Renal pelvis (tissue), 12 donors: ENCODE data around the gene SGTB. TPM values are rescaled to one million over a fixed set of nuclear protein-coding genes. Genes with fewer than 3 reads are reported as not detected.
A peak's percentile ranks its signal among the peaks of the same experiment; 100 is the strongest.

ENCODE experiments used
- DNase-seq: peaks from one replicate; pipeline ENCODE4 v3.0.0-alpha.2; 2013
- long read RNA-seq, 16 experiments: transcript quantifications; one replicate each; lab custom pipeline, GENCODE V29; 2026
- polyA plus RNA-seq, 3 donors: library from polyadenylated mRNA; unstranded; fragments of 120-200 nt; gene quantifications; one replicate each; pipeline ENCODE4 v1.2.1, GENCODE V29; 2013; ENCODE audit not compliant: insufficient read length in 3 of 3

The SGTB gene, protein sequence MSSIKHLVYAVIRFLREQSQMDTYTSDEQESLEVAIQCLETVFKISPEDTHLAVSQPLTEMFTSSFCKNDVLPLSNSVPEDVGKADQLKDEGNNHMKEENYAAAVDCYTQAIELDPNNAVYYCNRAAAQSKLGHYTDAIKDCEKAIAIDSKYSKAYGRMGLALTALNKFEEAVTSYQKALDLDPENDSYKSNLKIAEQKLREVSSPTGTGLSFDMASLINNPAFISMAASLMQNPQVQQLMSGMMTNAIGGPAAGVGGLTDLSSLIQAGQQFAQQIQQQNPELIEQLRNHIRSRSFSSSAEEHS
- polyA plus RNA-seq: 1 to 10 TPM; 7.8 to 8.8 (median 8.4) TPM
- long read RNA-seq, donor 1, full-length matches to known transcripts: 2 of 2 reads
- long read RNA-seq, donor 1, partial matches to known transcripts: 0 of 2 reads
- long read RNA-seq, donor 1, other reads (novel, unspliced or antisense): 0 of 2 reads
- long read RNA-seq, donor 2, full-length matches to known transcripts: 3 of 3 reads
- long read RNA-seq, donor 2, partial matches to known transcripts: 0 of 3 reads
- long read RNA-seq, donor 2, other reads (novel, unspliced or antisense): 0 of 3 reads
- long read RNA-seq, donor 3, full-length matches to known transcripts: 1 of 53 reads
- long read RNA-seq, donor 3, partial matches to known transcripts: 43 of 53 reads
- long read RNA-seq, donor 3, other reads (novel, unspliced or antisense): 9 of 53 reads
- long read RNA-seq, donor 4, full-length matches to known transcripts: 2 of 2 reads
- long read RNA-seq, donor 4, partial matches to known transcripts: 0 of 2 reads
- long read RNA-seq, donor 4, other reads (novel, unspliced or antisense): 0 of 2 reads
- long read RNA-seq, donor 5, full-length matches to known transcripts: 1 of 1 reads
- long read RNA-seq, donor 5, partial matches to known transcripts: 0 of 1 reads
- long read RNA-seq, donor 5, other reads (novel, unspliced or antisense): 0 of 1 reads
- long read RNA-seq, donor 6, full-length matches to known transcripts: 1 of 1 reads
- long read RNA-seq, donor 6, partial matches to known transcripts: 0 of 1 reads
- long read RNA-seq, donor 6, other reads (novel, unspliced or antisense): 0 of 1 reads
- long read RNA-seq, donor 7, full-length matches to known transcripts: 1 of 6 reads
- long read RNA-seq, donor 7, partial matches to known transcripts: 5 of 6 reads
- long read RNA-seq, donor 7, other reads (novel, unspliced or antisense): 0 of 6 reads
- long read RNA-seq, donor 8, full-length matches to known transcripts: 1 of 1 reads
- long read RNA-seq, donor 8, partial matches to known transcripts: 0 of 1 reads
- long read RNA-seq, donor 8, other reads (novel, unspliced or antisense): 0 of 1 reads
- long read RNA-seq, donor 9, full-length matches to known transcripts: 3 of 3 reads
- long read RNA-seq, donor 9, partial matches to known transcripts: 0 of 3 reads
- long read RNA-seq, donor 9, other reads (novel, unspliced or antisense): 0 of 3 reads
- long read RNA-seq, donor 10: 0 reads
- long read RNA-seq, donor 11, full-length matches to known transcripts: 1 of 1 reads
- long read RNA-seq, donor 11, partial matches to known transcripts: 0 of 1 reads
- long read RNA-seq, donor 11, other reads (novel, unspliced or antisense): 0 of 1 reads
- long read RNA-seq, donor 12, full-length matches to known transcripts: 2 of 2 reads
- long read RNA-seq, donor 12, partial matches to known transcripts: 0 of 2 reads
- long read RNA-seq, donor 12, other reads (novel, unspliced or antisense): 0 of 2 reads
- long read RNA-seq, donor 13: 0 reads
- long read RNA-seq, donor 14, full-length matches to known transcripts: 2 of 2 reads
- long read RNA-seq, donor 14, partial matches to known transcripts: 0 of 2 reads
- long read RNA-seq, donor 14, other reads (novel, unspliced or antisense): 0 of 2 reads
- long read RNA-seq, donor 15, full-length matches to known transcripts: 1 of 1 reads
- long read RNA-seq, donor 15, partial matches to known transcripts: 0 of 1 reads
- long read RNA-seq, donor 15, other reads (novel, unspliced or antisense): 0 of 1 reads
- long read RNA-seq, donor 16, full-length matches to known transcripts: 2 of 2 reads
- long read RNA-seq, donor 16, partial matches to known transcripts: 0 of 2 reads
- long read RNA-seq, donor 16, other reads (novel, unspliced or antisense): 0 of 2 reads

DNA sequence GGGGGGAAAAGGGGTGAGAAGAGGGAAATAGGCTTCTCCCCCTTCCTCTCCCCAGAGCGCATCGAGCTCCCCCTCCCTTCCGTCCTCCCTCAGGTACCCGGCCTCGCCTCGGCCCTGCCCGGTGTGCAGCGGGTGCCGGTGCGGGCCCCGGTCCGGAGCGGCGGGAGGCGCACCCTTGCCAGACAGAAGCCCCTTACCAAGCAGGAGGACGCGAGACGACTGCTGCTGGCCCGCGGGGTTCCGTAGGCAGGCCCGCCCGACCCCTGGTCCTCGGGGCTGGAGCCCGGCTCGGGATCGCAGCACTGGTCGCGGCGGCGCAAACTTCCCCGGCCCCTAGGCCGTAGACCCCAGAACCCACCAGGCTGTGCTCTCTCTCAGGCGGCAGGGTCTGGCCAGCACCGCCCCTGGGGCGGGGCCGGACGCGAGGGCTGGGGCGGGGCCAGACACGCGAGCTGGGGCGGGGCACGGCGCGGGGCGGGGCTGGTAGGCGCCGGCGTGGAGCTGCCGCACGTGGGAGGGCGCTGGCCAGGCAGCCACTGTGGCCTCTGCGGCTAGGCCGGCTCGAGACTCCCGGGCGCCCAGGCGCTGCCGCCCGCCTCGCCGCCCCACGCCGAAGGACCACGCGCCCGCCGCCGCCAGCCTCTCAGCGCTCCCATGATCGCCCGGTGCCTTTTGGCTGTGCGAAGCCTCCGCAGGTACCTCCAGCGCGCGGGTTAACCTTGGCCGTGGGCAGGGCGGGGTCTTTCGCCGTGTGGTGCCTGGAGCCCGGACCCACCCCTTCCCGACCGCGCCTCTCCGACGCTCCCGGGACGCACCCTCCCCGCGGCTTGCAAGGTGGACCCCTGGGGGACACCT, at the start of gene SGTB, which contains the start of gene NLN:
SGTB (minus strand) TSS at position 390 of the 855 bp plus-strand sequence. CDS start 1,302 bp downstream, outside the sequence.
NLN (plus strand) TSS at position 486 of the 855 bp plus-strand sequence; CDS start at position 655, 169 bp downstream.
- peak; percentile 88 for DNase-seq

DNA sequence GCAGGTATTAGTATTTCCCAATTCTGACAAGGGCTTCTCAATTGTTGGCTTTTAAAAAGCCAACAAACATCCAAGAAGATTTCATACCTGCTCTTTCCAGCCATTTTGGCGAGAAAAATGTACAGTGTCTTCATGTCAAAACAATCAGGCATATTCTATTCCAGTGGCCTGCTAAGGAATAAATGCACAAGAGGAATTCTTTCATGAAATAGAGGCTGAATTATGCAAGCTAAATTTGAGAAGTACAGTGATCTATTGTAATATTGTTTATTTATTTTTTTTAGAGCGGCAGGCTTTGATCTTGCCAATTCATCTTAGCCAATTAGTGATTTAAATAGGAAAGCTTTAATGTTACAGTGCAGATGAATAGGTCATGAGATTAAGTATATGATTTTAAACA, 49.4 kb upstream of the SGTB start:
- no peak for DNase-seq

DNA sequence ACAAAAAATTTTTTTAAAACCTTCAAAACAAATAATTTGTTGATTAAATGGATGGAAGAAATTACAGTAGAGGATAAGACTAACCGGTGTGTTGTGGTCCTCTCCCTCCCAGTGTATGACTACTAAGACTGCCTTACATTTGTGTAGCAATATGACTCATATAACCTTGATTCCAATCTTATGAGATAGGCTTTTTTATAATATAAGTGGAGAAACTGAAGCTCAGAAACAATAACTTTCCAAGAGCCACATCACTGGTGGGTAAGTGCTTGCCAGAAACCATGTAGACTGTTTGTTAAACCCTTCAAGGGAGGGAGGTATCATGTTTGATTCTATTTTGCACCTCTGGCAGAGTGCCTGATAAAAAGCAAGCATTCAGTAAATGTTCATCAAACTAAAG, 47.6 kb upstream of the SGTB start:
- no peak for DNase-seq

DNA sequence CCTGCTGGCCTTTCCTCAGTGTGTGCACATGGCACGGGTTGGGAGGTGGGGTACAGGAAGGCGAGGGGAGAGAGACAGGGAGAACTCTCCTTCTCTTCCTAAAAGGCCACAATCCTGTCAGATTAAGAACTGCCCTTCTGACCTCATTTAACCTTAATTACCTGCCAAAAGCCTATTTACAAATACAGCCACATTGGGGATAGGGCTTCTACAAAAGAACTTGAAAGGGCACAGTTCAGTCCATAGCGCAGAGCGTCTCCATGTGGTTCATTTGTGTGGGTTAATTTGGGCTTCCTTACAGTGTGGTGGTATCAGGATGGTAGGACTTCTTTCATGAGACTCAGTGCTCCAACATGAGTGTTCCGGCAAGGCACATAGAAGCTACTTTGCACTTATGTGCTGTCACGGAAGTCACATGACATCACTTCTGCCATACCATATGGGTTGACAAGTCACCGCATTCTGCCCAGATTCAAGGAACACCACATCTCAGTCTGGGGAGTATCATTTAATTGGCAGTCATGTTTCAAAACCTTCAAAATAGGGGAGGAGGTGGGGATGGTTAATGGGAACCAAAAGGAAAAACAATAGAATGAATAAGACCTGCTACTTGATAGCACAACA, 46.9 kb upstream of the SGTB start:
- no peak for DNase-seq

DNA sequence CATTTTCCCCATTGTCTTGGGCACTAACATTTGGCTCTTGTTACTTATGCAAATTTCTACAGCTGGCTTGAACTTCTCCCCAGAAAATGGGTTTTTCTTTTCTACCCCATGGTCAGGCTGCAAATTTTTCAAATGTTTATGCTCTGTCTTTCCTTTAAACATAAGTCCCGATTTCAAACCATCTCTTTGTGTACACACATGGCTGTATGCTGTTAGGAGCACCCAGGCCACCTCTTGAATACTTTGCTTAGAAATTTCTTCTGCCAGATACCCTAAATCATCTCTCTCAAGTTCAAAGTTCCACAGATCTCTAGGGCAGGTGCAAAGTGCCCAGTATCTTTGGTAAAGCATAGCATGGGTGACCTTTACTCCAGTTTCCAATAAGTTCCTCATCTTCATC, 45.7 kb upstream of the SGTB start:
- DNase-seq: no peak

DNA sequence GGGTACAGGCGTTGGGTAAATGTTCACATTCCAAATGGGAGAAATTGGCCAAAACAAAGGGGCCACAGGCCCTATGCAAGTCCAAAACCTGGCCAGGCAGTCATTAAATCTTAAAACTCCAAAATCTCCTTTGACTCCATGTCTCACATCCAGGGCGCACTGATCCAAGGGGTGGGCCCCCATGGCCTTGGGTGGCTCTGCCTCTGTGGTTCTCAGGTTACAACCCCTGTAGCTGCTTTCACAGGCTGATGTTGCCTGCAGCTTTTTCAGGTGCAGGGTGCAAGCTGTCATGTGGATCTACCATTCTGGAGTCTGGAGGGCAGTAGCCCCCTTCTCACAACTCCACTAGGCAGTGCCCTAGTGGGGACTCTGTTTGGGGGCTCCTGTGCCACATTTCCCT, 44.9 kb upstream of the SGTB start:
- no peak for DNase-seq

DNA sequence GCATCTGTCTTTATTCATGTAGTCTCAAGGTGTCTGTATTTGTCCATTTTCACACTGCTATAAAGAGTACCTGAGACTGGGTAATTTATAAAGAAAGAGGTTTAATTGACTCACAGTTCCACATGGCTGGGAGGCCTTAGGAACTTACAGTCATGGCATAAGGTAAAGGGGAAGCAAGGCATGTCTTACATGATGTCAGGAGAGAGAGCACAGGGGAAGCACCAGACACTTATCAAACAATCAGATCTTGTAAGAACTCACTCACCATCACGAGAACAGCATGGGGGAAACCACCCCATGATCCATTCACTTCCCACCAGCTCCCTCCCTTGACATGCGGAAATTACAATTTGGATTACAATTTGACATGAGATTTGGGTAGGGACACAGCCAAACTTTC, 44.3 kb upstream of the SGTB start:
- no peak for DNase-seq

DNA sequence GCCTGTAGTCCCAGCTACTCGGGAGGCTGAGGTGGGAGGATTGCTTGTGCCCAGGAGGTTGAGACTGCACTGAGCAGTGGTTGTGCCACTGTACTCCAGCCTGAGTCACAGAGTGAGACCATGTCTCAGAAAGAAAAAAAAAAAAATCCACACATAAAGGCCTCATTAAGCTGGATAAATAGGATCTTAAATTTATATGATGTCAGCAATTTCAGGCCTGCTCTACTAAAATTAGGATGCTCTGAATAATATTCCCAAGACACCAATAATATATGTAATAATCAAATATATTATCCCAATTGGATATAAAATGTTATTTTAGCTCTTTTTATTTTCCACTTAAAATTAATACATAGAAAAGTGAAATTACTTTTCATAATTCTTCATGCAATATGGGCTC, 43.7 kb upstream of the SGTB start:
- no peak for DNase-seq

DNA sequence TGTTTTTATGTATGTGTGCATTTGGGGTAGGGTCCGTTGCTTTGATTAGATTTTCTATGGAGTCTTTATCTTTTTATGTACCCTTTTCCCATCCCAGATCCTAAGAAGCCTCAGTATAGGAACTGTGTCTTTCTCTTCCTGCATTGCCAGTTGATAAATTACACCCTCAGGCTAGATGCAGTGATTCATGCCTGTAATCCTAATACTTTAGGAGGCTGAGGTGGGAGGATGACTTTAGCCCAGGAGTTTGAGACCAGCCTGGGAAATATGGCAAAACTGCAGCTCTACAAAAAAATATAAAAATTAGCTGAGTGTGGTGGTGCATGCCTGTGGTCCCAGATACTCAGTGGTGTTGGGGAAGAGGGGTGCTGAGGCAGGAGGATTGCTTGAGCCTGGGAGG, 40.3 kb upstream of the SGTB start:
- DNase-seq: no peak

DNA sequence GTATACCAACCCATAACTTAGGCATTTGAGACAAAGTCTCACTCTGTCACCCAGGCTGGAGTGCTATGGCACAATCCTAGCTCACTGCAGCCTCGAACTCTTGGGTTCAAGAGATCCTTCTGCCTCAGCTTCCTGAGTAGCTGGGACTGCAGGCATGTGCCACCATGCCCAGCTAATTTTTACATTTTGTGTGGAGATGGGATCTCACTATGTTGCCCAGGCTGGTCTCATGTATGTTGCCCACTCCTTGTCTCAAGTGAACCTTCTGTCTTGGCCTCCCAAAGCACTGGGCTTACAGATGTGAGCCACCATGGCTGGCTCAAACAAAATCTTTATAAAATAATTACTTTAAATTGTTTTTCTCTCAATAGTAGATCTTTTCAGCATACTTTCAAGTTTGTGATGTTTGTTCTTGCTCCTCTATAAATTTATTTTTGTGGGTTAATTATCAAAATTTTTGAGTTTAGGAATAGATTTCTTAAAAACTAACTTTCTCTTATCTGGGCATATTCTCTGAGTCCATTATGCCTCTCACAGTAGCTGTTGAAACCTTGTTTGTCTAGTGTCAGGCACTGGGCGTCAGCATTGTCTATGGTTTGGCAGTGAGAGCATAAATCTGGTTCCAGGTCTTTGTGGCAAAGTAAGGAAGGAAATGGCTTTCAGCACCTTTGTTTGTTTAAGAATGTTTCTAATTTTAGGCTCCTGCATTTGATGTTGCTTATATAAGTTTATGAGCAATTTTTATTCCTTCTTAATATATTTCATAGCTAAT, 38.8 kb upstream of the SGTB start:
- DNase-seq: no peak

DNA sequence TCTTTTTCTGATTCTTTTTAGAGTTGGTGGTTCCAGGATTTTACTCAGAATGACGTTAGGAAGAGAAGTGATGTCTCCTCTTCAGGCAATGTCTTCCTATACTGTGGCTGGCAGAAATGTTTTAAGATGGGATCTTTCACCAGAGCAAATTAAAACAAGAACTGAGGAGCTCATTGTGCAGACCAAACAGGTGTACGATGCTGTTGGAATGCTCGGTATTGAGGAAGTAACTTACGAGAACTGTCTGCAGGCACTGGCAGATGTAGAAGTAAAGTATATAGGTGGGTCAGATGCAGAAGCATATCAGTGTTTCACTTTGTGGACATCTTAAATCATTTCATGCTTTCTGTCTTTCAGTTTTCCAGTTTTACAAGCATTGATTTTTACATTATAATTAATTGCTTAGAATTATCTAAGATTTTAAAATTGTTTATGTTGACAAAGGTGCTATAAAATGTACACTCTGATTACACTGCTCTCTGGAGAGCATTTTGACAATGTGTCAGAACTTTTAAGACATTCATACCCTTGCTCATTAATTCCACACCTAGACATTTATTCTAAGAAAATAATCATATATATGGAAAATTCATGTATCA, 36.7 kb upstream of the SGTB start:
- no peak for DNase-seq

DNA sequence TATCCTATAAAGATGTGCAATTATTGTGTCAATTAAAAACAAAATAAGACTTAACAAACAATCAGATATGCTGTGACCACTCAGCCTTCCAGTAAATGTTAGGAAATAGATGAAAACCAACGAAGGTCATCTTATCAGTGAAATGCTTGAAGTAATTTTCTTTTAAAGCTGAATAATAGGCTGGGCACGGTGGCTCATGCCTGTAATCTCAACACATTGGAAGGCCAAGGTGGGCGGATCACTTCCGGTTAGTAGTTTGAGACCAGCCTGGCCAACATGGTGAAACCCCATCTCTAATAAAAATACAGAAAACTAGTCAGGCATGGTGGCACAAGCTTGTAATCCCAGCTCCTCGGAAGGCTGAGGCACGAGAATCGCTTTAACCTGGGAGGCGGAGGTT, 31.3 kb upstream of the SGTB start:
- no peak for DNase-seq

DNA sequence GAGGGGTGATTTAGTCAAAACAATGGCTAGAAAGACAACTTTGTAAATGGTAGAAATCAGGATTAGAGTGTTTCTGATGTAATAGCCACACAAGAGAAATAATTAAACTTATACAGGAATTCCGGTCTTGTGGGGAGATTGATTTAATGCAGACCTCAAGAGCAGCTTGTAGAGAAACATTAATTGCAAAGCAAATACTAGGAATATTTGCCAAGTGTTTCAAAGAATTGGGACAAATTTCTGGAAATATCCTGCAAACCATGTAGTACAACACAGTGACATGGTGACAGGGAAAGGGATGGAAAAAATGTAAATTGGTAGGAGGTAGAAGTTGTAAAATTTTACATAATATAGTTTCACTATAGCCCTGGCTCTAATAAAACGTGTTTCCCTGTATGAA, 29.0 kb upstream of the SGTB start:
- DNase-seq: no peak

DNA sequence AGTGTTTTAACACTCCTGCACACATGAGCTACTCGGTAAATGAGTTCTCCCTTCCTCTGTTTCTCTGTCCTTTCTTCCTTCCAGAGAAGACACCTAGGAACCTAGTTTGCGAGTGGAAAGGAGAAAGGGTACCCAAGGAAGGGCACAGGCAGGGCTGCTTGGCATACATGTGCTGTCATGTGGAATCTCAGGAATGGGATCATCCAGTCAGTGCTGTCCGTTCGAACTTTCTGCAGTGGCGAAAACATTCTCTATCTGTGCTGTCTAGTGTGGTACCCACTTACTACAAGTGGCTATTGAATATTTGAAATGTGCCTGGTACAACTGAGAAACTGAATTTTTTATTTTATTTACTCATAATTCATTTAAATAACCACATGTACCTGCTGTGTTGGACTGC, 28.0 kb upstream of the SGTB start:
- no peak for DNase-seq

DNA sequence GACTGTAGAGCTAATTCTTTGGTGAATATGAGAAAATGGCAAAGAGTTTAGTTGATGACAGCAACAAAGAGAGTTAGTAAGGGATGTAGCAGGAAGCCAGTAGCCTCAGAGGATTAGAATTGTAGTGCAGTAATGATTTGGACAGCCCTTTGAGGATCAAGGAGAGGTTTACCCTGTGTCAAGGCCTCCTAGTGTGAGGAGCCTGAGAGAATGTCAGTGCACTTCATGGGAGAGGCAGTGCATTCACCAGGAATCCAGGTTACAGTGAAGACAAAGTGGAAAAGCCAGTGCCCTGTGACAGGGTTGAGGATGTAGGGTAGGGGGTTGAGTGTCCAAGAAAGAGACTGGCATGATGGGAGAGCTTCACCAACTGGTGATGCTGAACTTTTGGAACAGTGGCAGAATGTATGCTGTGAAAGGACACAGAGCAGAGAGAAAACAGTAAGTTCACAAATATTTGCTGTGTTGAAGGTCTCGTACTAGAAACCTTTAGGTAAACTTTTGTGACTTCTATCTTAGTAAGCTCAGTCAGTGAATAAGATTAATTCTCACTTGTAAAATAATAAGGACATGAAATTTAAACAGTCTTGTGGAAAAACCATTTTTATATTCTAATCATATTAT, 27.4 kb upstream of the SGTB start:
- no peak for DNase-seq

DNA sequence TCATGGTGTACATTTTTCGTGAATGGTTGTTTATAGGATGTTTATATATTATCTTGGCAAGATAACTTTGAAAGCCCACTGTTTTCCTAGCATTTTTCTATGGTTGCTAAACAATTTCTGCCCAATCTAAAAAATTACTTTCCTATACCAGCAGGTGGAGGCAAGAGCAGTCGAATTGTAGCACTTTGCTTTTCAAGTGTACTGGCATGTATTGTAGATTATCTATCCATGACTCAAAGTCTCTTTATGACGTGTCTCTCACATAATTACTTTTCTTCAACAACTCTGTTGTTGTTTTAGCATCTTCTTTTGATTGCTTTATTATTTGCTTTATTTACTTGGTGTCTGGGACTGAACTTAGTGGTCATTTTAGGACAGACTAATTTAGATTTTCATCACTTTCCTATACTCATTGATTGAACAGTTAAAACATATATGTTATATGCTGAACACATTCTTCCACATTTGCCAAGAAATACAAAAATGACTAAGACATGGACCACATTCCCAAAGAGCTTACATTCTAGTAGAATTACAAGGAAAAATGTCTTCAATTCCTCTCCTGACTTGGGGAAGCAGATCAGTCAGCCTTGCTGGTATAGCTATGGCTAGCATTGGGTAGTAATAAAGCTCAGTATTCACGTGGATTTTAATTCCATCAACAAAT, 20.8 kb upstream of the SGTB start:
- peak; percentile 24 for DNase-seq
